Measurements from ENCODE around the gene TSKS. TPM values are rescaled to one million over a fixed set of nuclear protein-coding genes. Genes with fewer than 3 reads are reported as not detected.
A peak's percentile ranks its signal among the peaks of the same experiment; 100 is the strongest.

TSKS gene
- total and polyA plus RNA-seq, 10 of the 15 experiments (the other 5 are each of a cell fraction or from before 2014, with no cell fraction given), result not detected

DNA sequence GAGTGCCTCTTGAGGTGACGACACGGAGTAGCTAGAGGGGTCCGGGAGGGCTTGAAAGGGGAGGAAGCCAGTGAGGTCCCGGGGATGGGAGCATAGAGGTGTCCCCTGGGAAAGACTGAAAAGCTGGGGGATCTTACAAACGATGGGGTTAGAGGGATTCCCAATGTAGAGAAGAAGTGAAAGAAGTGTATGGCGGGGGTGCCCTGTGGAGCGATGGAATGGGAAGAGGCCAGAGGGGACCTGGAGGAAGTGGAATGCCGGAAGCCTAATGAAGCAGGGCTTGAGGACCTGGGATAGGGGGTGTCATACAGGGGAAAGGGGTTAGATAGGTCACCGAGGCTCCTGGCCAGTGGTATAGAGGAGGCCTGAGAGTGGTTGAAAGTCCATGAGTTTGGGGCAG is 4.3 kb upstream of the TSKS start:
- ChIA-PET POLR2A (interaction anchor here (0.5 to 1.6 kb wide), 13 partner anchors 29 to 562 kb away, joined by 3 to 14 read pairs (median 4); partner anchors contain the start of genes BCL2L12, IRF3, KCNC3 and MED25), RAD21 (ENCODE audit: unreplicated experiment) (interaction anchor here (0.7 to 1.7 kb wide), 9 partner anchors 36 to 1122 kb away, joined by 3 to 12 read pairs (median 4); partner anchors contain the start of genes PRMT1 and SCAF1), SMC1A (ENCODE audit: uncharacterized antibody, unreplicated experiment) (interaction anchor here (1.1 to 1.9 kb wide), 3 partner anchors 46 to 102 kb away, joined by 4 to 5 read pairs (median 4); partner anchors contain the start of genes FUZ and MED25), CTCF (interaction anchor here (1.0 kb wide), 1 partner anchor 51 kb away, joined by 3 read pairs; no protein-coding TSS in a partner anchor)
- H4K20me1 ChIP-seq (ENCODE audit: control insufficient read depth, insufficient read depth), result no peaks in the 10 kb centered on the region
- H3K27me3 ChIP-seq (replicated peaks in 1 of 2; ENCODE audit: control insufficient read depth in 2 of 2, insufficient read depth in 2 of 2, low read length in 1 of 2), result no peaks in the 10 kb centered on the region
- H2AFZ ChIP-seq (ENCODE audit: control insufficient read depth, low read depth, low read length), result peak overlapping the region; percentile 50
- no peaks in the 10 kb centered on the region for H3K9me3 ChIP-seq (replicated peaks; ENCODE audit: control insufficient read depth, insufficient read depth, low read length)
- in situ Hi-C loops (cut with MboI), result no loop called here
- no TSS peak for BruUV-seq (replicated peaks)
- intact Hi-C loops (cut with micrococcal nuclease; ENCODE audit: unreplicated experiment), result loop anchor here (5.0 kb wide), 2 partner anchors 40 to 100 kb away; partner anchors contain the start of gene PNKP
- H3K4me1 ChIP-seq (ENCODE audit: control insufficient read depth, insufficient read depth, low read length), result peaks cover 15% of the 10 kb centered on the region; the same call in 1 of the 2 replicates
- H3K4me3 ChIP-seq, result peak overlapping the region; percentile 97
- DNase-seq (ENCODE audit: low read depth, low spot score) (no peak), ATAC-seq (no peak), FAIRE-seq (no peak)
- H3K79me2 ChIP-seq (ENCODE audit: control insufficient read depth, insufficient read depth, low read length), result peaks cover 24% of the 10 kb centered on the region
- H3K27ac ChIP-seq (ENCODE audit: control insufficient read depth, insufficient read depth), result peak overlapping the region; percentile 83
- H3K9ac ChIP-seq (ENCODE audit: control insufficient read depth, insufficient read depth, low read length), result peak overlapping the region; percentile 93
- TF ChIP-seq MLLT1 (IDR thresholded peaks at IDR 0.05) (no peak), ZNF217 (IDR thresholded peaks at IDR 0.05) (no peak), IKZF2 (IDR thresholded peaks at IDR 0.05) (0 out of 4 replicates have a peak, but pooled peaks of 1 of the 2 experiments have one; percentile 23), RAD21 (IDR thresholded peaks at IDR 0.05; ENCODE audit: insufficient read depth, low read depth, low read length) (no peak), LARP7 (IDR thresholded peaks at IDR 0.05) (no peak), SREBF1 (IDR thresholded peaks at IDR 0.05; ENCODE audit: low read length) (no peak), MAX (IDR thresholded peaks at IDR 0.05; ENCODE audit: low read depth, low read length) (peak; percentile 9; the same call in 1 of the 2 replicates), ESRRA (IDR thresholded peaks at IDR 0.05; ENCODE audit: low read length) (no peak), ELK1 (IDR thresholded peaks at IDR 0.05; ENCODE audit: low read depth, low read length) (no peak)
- TF ChIP-seq, protein P1, sequence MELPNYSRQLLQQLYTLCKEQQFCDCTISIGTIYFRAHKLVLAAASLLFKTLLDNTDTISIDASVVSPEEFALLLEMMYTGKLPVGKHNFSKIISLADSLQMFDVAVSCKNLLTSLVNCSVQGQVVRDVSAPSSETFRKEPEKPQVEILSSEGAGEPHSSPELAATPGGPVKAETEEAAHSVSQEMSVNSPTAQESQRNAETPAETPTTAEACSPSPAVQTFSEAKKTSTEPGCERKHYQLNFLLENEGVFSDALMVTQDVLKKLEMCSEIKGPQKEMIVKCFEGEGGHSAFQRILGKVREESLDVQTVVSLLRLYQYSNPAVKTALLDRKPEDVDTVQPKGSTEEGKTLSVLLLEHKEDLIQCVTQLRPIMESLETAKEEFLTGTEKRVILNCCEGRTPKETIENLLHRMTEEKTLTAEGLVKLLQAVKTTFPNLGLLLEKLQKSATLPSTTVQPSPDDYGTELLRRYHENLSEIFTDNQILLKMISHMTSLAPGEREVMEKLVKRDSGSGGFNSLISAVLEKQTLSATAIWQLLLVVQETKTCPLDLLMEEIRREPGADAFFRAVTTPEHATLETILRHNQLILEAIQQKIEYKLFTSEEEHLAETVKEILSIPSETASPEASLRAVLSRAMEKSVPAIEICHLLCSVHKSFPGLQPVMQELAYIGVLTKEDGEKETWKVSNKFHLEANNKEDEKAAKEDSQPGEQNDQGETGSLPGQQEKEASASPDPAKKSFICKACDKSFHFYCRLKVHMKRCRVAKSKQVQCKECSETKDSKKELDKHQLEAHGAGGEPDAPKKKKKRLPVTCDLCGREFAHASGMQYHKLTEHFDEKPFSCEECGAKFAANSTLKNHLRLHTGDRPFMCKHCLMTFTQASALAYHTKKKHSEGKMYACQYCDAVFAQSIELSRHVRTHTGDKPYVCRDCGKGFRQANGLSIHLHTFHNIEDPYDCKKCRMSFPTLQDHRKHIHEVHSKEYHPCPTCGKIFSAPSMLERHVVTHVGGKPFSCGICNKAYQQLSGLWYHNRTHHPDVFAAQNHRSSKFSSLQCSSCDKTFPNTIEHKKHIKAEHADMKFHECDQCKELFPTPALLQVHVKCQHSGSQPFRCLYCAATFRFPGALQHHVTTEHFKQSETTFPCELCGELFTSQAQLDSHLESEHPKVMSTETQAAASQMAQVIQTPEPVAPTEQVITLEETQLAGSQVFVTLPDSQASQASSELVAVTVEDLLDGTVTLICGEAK (IDR thresholded peaks at IDR 0.05; ENCODE audit: borderline replicate concordance), result no peak
- TF ChIP-seq, protein P2, sequence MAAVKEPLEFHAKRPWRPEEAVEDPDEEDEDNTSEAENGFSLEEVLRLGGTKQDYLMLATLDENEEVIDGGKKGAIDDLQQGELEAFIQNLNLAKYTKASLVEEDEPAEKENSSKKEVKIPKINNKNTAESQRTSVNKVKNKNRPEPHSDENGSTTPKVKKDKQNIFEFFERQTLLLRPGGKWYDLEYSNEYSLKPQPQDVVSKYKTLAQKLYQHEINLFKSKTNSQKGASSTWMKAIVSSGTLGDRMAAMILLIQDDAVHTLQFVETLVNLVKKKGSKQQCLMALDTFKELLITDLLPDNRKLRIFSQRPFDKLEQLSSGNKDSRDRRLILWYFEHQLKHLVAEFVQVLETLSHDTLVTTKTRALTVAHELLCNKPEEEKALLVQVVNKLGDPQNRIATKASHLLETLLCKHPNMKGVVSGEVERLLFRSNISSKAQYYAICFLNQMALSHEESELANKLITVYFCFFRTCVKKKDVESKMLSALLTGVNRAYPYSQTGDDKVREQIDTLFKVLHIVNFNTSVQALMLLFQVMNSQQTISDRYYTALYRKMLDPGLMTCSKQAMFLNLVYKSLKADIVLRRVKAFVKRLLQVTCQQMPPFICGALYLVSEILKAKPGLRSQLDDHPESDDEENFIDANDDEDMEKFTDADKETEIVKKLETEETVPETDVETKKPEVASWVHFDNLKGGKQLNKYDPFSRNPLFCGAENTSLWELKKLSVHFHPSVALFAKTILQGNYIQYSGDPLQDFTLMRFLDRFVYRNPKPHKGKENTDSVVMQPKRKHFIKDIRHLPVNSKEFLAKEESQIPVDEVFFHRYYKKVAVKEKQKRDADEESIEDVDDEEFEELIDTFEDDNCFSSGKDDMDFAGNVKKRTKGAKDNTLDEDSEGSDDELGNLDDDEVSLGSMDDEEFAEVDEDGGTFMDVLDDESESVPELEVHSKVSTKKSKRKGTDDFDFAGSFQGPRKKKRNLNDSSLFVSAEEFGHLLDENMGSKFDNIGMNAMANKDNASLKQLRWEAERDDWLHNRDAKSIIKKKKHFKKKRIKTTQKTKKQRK (IDR thresholded peaks at IDR 0.05; ENCODE audit: low read depth, low read length), result no peak
- 0 out of 4 replicates have a peak, but pooled peaks cover 0 to 2% of the 10 kb centered on the region in 2 experiments for H3K36me3 ChIP-seq (ENCODE audit: control insufficient read depth in 2 of 2, insufficient read depth in 2 of 2, low read length in 1 of 2)
- peak overlapping the region; percentile 98 for H3K4me2 ChIP-seq (ENCODE audit: control insufficient read depth, insufficient read depth)
- under 1% methylated on average over 9 of the region's 9 CpGs for WGBS (ENCODE audit: insufficient coverage, insufficient replicate concordance, low lambda C conversion rate, missing lambda C conversion rate)
